Measurements from ENCODE around the gene KCNH4.
A peak's percentile ranks its signal among the peaks of the same experiment; 100 is the strongest.

Gene KCNH4

DNA sequence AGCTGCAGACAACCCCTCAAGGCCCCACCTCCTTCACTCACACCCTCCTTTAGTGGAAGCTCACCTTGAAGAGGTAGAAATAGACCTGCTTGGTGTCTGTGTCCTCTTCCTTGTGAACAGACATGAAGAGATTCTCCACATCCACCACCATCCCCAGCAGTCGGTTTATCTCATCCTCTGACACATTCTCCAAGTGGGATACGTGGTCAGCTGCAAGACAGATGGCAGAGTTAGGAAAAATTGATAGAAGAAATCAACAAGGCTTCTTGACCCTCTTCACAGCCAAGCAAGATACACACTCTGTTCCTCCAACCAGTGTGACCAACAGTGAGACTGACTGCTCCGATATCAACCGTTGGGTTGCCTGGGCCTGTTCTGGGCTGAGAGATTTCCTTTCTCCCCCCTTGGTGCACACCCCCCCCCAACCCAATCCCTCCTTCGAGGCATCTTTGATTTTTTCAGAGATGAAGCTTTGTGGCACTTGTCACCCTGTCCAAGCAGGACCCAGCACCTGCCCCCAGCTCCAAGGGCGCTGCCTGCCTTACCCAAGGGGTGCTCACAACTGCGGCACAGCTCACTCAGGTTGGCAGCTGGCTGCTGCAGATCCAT lies 60.7 kb downstream of the KCNH4 start:
- Histone ChIP-seq H3K9me3 (ENCODE audit: control insufficient read depth in 1 of 2, low read length in 2 of 2) (no peaks in the 10 kb centered on the region), H3K27ac (ENCODE audit: low read length) (no peak overlapping the region), H3K4me1 (ENCODE audit: control insufficient read depth in 1 of 2, insufficient read depth in 2 of 2, low read length in 2 of 2) (peaks cover 3 to 21% of the 10 kb centered on the region in 2 donors), H3K4me3 (ENCODE audit: low read depth in 1 of 2, low read length in 2 of 2) (peak overlapping the region; percentile 26 to 73), H3K36me3 (ENCODE audit: control insufficient read depth in 1 of 2, insufficient read depth in 2 of 2, low read length in 2 of 2) (peaks cover 0 to 25% of the 10 kb centered on the region in 2 donors), H3K27me3 (ENCODE audit: low read depth, low read length) (no peaks in the 10 kb centered on the region)

DNA sequence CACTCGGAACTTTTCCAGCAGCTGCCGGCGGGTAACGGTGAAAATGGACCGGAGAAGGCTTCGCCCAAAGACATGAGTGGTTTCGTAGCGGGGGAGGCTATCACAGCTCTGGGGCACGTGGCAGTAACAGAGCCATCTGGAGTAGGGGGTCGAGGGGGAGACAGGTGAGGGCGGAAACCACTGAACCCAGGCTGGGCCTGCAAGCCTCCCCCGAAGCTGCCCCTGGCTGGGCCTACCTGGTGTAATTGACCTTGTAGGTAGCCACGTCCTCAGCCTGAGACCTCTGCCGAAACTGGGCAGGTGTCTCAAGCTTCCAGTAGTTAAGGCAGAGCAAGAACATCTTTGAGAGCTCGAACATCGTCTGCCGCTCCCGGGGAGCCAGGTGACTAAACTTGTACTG lies 61.6 kb downstream of the KCNH4 start:
- Histone ChIP-seq H3K36me3 (ENCODE audit: control insufficient read depth in 1 of 2, insufficient read depth in 2 of 2, low read length in 2 of 2) (peaks cover 0 to 17% of the 10 kb centered on the region in 2 donors), H3K4me3 (ENCODE audit: low read depth in 1 of 2, low read length in 2 of 2) (no peak overlapping the region), H3K27ac (ENCODE audit: low read length) (no peak overlapping the region), H3K27me3 (ENCODE audit: low read depth, low read length) (no peaks in the 10 kb centered on the region), H3K4me1 (ENCODE audit: control insufficient read depth in 1 of 2, insufficient read depth in 2 of 2, low read length in 2 of 2) (peaks cover 3 to 21% of the 10 kb centered on the region in 2 donors), H3K9me3 (ENCODE audit: control insufficient read depth in 1 of 2, low read length in 2 of 2) (no peaks in the 10 kb centered on the region)

DNA sequence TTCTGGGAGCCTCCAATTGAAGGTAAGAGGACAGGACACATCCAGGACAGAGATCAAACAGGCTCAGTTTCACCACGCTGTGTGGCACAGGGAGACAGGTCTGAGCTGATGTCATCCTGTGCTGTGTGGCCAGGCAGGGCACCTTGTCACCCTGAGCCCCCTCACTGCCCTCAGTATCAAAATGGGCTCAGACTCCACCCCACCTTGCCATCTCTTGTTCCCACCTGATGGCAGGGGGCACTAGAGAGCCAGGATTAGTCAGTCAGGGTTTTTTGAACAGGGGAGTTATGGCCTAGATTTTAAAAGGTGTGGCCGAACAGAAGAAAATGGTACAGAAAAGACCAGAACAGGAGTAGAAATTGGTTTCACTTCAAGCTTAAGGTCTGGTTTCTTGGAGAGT lies 62.4 kb downstream of the KCNH4 start:
- H3K4me1 ChIP-seq (ENCODE audit: control insufficient read depth in 1 of 2, insufficient read depth in 2 of 2, low read length in 2 of 2): peaks cover 3 to 21% of the 10 kb centered on the region in 2 donors
- no peaks in the 10 kb centered on the region for H3K9me3 ChIP-seq (ENCODE audit: control insufficient read depth in 1 of 2, low read length in 2 of 2)
- peaks cover 0 to 15% of the 10 kb centered on the region in 2 donors for H3K36me3 ChIP-seq (ENCODE audit: control insufficient read depth in 1 of 2, insufficient read depth in 2 of 2, low read length in 2 of 2)
- no peak overlapping the region for H3K27ac ChIP-seq (ENCODE audit: low read length)
- H3K27me3 ChIP-seq (ENCODE audit: low read depth, low read length): no peaks in the 10 kb centered on the region
- H3K4me3 ChIP-seq (ENCODE audit: low read depth in 1 of 2, low read length in 2 of 2): no peak overlapping the region

DNA sequence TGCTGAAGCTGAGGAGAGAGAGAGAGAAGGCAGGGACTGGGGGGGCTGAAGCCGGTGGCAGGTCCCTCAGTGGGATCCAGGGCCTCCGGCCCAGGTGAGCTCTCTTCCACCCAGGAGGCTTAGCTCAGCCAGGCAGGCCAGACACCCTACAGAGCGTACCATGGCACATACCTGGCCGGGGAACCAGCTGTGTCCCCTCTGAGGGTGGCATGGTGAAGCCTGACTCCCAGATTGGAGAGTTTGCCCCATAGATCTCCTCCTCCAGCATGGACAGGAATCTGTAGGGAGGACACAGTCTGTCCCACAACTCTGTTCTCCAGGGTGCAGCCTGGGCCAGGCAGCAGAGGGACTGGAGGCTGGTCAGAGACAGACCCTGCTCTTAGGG lies 62.8 kb downstream of the KCNH4 start:
- H3K4me1 ChIP-seq (ENCODE audit: control insufficient read depth in 1 of 2, insufficient read depth in 2 of 2, low read length in 2 of 2): peaks cover 3 to 23% of the 10 kb centered on the region in 2 donors
- no peak overlapping the region for H3K4me3 ChIP-seq (ENCODE audit: low read depth in 1 of 2, low read length in 2 of 2)
- H3K36me3 ChIP-seq (ENCODE audit: control insufficient read depth in 1 of 2, insufficient read depth in 2 of 2, low read length in 2 of 2): peaks cover 0 to 15% of the 10 kb centered on the region in 2 donors
- H3K27ac ChIP-seq (ENCODE audit: low read length): no peak overlapping the region
- no peaks in the 10 kb centered on the region for H3K9me3 ChIP-seq (ENCODE audit: control insufficient read depth in 1 of 2, low read length in 2 of 2)
- H3K27me3 ChIP-seq (ENCODE audit: low read depth, low read length): no peaks in the 10 kb centered on the region

DNA sequence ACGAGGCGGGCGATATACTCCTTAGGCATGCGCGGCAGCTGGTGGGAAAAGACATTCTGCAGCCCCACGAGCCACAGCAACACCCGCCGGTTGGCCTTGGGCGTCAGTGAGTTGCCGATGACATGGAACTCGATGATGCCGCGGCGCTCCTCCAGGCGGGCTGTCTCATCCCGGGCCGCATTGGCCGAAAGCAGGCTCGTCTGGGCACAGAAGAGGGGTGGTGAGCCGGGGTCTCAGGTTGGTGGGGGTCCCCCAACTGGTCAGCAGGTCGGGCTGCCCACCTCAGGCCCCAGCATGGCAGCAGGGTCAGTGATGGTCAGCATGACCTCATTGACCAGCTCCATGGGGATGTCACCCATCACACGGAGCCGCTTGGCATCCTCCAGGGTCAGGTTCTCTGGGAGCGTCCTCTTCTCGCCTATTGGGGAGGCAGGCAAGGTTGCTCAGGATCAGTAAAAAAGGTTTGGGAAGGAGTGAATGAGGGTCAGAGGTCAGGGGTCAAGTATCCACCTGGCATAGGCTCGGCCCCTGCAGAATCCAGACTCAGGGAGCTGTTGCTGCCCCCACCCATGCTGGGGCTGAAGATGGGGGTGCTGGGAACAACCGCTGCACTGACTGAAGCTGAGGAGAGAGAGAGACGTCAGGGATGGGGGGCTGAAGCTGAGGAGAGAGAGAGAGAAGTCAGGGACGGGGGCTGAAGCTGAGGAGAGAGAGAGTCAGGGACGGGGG lies 63.4 kb downstream of the KCNH4 start:
- Histone ChIP-seq H3K4me1 (ENCODE audit: control insufficient read depth in 1 of 2, insufficient read depth in 2 of 2, low read length in 2 of 2) (peaks cover 7 to 28% of the 10 kb centered on the region in 2 donors), H3K27me3 (ENCODE audit: low read depth, low read length) (no peaks in the 10 kb centered on the region), H3K36me3 (ENCODE audit: control insufficient read depth in 1 of 2, insufficient read depth in 2 of 2, low read length in 2 of 2) (peaks cover 0 to 15% of the 10 kb centered on the region in 2 donors), H3K4me3 (ENCODE audit: low read depth in 1 of 2, low read length in 2 of 2) (no peak overlapping the region), H3K27ac (ENCODE audit: low read length) (no peak overlapping the region), H3K9me3 (ENCODE audit: control insufficient read depth in 1 of 2, low read length in 2 of 2) (no peaks in the 10 kb centered on the region)

DNA sequence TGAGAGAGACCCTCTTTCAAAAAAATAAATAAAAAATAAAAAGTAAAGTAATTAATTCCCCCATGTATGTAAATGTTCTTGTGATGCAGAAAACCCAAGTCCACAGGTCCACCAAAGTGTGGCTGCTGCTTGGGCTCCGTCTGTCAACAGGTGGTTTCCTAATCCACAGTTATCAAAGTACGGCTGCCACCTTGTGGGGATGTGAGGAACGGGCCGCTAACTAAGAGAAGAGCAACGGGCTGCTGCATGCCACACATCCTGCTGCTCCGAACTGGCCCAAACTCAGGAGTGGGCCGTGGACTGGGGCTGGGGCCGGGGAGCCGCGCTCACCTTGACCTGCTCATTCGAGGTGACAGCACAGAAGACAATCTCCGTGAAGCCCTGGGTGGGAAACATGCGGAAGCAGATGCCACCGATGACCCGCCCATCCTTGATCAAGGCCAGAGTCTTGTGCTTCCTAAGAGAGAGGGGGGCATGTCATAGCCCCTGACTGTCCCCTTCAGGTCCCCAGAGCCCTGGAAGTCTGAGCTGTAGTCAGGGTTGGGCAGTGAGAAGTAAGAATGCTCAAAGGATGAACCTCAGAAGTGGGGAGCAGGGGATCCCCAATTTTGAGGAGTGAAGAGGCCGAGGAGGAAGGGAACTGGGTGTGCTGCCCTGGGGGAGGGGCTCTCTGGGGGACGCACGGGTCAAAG lies 64.1 kb downstream of the KCNH4 start:
- Histone ChIP-seq H3K27ac (ENCODE audit: low read length) (no peak overlapping the region), H3K4me1 (ENCODE audit: control insufficient read depth in 1 of 2, insufficient read depth in 2 of 2, low read length in 2 of 2) (peaks cover 7 to 25% of the 10 kb centered on the region in 2 donors), H3K9me3 (ENCODE audit: control insufficient read depth in 1 of 2, low read length in 2 of 2) (no peaks in the 10 kb centered on the region), H3K4me3 (ENCODE audit: low read depth in 1 of 2, low read length in 2 of 2) (no peak overlapping the region), H3K36me3 (ENCODE audit: control insufficient read depth in 1 of 2, insufficient read depth in 2 of 2, low read length in 2 of 2) (peaks cover 0 to 15% of the 10 kb centered on the region in 2 donors), H3K27me3 (ENCODE audit: low read depth, low read length) (no peaks in the 10 kb centered on the region)

DNA sequence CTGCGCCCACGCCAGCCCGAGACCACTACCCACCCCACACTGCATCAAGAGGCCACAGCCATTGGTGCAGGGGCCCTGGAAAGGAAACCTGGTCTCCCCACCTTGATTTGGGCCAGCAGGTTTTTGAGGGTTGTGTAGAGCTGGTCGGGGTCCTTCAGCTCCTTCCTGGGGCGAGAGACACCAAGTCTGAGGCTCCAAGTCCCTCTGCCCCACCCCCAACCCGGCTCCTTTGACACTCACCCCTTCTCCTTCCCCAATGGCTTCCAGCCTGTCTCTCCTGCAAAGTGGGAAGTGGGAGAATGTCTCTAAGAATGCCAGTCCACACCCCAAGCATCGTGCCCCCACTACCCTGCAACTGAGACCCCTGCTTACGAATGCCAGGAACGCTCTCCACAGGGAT lies 66.8 kb downstream of the KCNH4 start:
- Histone ChIP-seq H3K36me3 (ENCODE audit: control insufficient read depth in 1 of 2, insufficient read depth in 2 of 2, low read length in 2 of 2) (peaks cover 0 to 17% of the 10 kb centered on the region in 2 donors), H3K27me3 (ENCODE audit: low read depth, low read length) (no peaks in the 10 kb centered on the region), H3K4me1 (ENCODE audit: control insufficient read depth in 1 of 2, insufficient read depth in 2 of 2, low read length in 2 of 2) (peaks cover 8 to 18% of the 10 kb centered on the region in 2 donors), H3K27ac (ENCODE audit: low read length) (no peak overlapping the region), H3K4me3 (ENCODE audit: low read depth in 1 of 2, low read length in 2 of 2) (no peak overlapping the region), H3K9me3 (ENCODE audit: control insufficient read depth in 1 of 2, low read length in 2 of 2) (no peaks in the 10 kb centered on the region)

DNA sequence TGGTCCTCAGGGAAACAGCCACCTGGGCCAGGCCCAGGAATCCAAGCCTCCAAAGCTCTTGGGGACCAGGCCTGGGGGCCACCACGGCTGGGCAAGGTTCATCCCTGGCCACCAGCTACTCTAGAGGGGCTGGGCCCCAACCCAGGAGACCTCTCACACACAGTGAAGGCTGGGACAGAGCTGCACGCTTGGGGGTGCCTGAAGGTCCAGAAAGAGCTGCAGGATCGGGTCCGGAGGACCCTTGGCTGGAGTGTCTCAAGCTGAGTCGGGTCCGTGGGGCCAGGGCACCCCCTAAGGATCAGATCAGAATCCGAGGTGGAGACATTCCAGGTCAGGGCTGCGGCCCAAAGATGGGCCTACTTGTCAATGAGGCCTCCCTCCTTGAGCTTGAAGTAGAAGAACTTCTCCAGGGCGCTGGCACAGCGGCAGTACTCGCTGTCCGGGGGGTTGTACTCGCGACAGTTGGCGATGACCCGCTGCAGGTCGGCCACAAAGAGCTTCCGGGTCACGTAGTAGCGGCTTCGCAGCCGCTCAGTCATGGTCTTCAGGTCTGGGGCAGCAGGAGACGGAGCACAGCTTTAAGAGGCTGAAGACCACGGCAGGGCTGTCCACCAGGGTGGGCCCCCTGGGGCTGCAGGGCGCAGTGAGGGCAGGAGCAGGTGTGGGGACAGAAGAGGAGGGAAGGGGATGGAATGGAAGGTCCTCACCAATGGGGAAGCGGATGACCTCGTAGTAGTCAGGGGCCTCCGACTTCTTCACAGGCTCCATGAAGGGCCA lies 67.5 kb downstream of the KCNH4 start:
- Histone ChIP-seq H3K27ac (ENCODE audit: low read length) (peak overlapping the region; percentile 96), H3K4me1 (ENCODE audit: control insufficient read depth in 1 of 2, insufficient read depth in 2 of 2, low read length in 2 of 2) (peaks cover 8 to 18% of the 10 kb centered on the region in 2 donors), H3K27me3 (ENCODE audit: low read depth, low read length) (no peaks in the 10 kb centered on the region), H3K36me3 (ENCODE audit: control insufficient read depth in 1 of 2, insufficient read depth in 2 of 2, low read length in 2 of 2) (peaks cover 0 to 22% of the 10 kb centered on the region in 2 donors), H3K9me3 (ENCODE audit: control insufficient read depth in 1 of 2, low read length in 2 of 2) (no peaks in the 10 kb centered on the region), H3K4me3 (ENCODE audit: low read depth in 1 of 2, low read length in 2 of 2) (peak overlapping the region in 1 of 2 donors; percentile 67)

DNA sequence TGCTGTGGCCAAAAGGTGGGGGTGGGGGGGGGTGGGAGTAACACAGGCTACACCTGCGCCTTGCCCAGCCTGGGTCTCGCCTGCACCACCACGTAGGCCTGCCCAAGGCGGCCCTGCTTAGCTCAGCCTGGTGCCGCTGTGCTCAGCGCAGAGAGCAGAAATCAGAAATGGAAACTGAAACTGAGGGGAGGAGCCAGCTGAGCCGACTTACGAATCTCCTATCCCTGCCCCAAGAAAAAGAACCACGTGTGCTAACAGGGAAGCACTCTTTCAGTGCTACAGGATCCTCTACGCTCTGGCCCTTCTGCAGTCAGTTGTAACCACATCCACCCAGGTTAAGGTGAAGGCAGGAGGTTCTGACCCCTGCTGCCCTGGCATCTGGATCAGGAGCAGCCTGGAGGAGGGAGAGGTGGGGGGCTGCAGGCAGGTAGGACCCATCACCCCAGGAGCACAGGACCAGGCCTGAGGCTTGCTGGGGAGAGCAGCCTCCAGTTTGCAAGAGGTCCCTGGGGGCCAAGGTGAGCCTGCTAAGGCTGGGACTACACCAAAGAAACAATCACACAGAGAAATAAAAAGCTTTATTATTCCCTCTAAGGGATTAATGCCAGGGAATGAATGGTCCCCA lies 68.3 kb downstream of the KCNH4 start, which contains the start of gene DHX58:
DHX58 (minus strand) TSS at position 163 of the 625 bp plus-strand sequence. CDS start 822 bp downstream, outside the sequence.
- Histone ChIP-seq H3K9me3 (ENCODE audit: control insufficient read depth in 1 of 2, low read length in 2 of 2) (no peaks in the 10 kb centered on the region), H3K27ac (ENCODE audit: low read length) (peak within 1 kb of the TSS; percentile 96), H3K4me1 (ENCODE audit: control insufficient read depth in 1 of 2, insufficient read depth in 2 of 2, low read length in 2 of 2) (peaks cover 8 to 18% of the 10 kb centered on the region in 2 donors), H3K36me3 (ENCODE audit: control insufficient read depth in 1 of 2, insufficient read depth in 2 of 2, low read length in 2 of 2) (peaks cover 0 to 16% of the 10 kb centered on the region in 2 donors), H3K4me3 (ENCODE audit: low read depth in 1 of 2, low read length in 2 of 2) (peak within 1 kb of the TSS; percentile 67 to 83), H3K27me3 (ENCODE audit: low read depth, low read length) (no peaks in the 10 kb centered on the region)

DNA sequence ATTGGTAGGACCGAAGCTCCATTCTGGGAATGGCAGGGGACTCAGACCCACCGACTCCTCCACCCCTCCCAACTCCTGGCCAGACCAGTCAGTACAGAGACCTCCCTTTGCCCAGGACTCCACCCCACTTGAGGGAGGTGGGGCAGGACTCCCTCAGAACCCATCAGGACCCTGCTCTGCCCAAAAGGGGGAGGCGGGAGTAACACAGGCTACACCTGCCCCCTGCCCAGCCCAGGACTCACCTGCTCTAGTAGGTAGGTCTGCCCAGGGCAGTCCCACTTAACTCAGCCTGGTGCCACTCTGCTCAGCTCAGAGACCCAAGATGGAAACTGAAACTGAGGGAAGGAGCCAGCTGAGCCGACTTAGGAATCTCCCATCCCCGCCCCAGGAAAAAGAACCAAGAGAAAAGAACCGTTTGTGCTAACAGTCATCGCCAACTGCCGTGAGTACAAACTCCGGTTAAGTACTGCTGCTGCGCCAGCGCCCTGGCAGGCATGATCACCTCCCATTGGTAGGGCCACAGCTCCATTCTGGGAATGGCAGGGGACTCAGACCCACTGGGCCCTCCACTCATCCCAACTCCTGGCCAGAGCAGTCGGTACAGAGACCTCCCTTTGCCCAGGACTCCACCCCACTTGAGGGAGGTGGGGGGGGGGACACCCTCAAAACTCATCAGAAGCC lies 68.9 kb downstream of the KCNH4 start:
- Histone ChIP-seq H3K4me3 (ENCODE audit: low read depth in 1 of 2, low read length in 2 of 2) (peak overlapping the region; percentile 67 to 83), H3K27ac (ENCODE audit: low read length) (peak overlapping the region; percentile 96), H3K27me3 (ENCODE audit: low read depth, low read length) (no peaks in the 10 kb centered on the region), H3K36me3 (ENCODE audit: control insufficient read depth in 1 of 2, insufficient read depth in 2 of 2, low read length in 2 of 2) (peaks cover 0 to 9% of the 10 kb centered on the region in 2 donors), H3K9me3 (ENCODE audit: control insufficient read depth in 1 of 2, low read length in 2 of 2) (no peaks in the 10 kb centered on the region), H3K4me1 (ENCODE audit: control insufficient read depth in 1 of 2, insufficient read depth in 2 of 2, low read length in 2 of 2) (peaks cover 8 to 18% of the 10 kb centered on the region in 2 donors)
